Measurements from ENCODE around the gene ULBP1.
"Not testable (repeated sequence)": the region's sequence is repeated elsewhere in the genome, so short reads cannot be mapped to it uniquely, and the experiment has no call there.

The ULBP1 gene

GRCh38 chr6:150008588-150008987 is 44.8 kb downstream of the ULBP1 start:
- no peak for DNase-seq

- not testable (repeated sequence) for DNase-seq
Observed at GRCh38 chr6:150012846-150013784, 49.4 kb downstream of the ULBP1 start.

- DNase-seq = not testable (repeated sequence)
Observed at GRCh38 chr6:150013785-150014622, 50.3 kb downstream of the ULBP1 start.

GRCh38 chr6:150014623-150015280 is 51.0 kb downstream of the ULBP1 start:
- DNase-seq = not testable (repeated sequence)

GRCh38 chr6:150015281-150016001 is 51.7 kb downstream of the ULBP1 start:
- not testable (repeated sequence) for DNase-seq

GRCh38 chr6:150016324-150017185 is 52.8 kb downstream of the ULBP1 start:
- peak; percentile 61 to 62 for DNase-seq

- DNase-seq = not testable (repeated sequence)
Observed at GRCh38 chr6:150017186-150017521, 53.4 kb downstream of the ULBP1 start.

GRCh38 chr6:150018846-150019580 is 55.3 kb downstream of the ULBP1 start:
- DNase-seq = no peak

GRCh38 chr6:150021870-150022269 is 58.1 kb downstream of the ULBP1 start:
- DNase-seq = not testable (repeated sequence)

Measured in AML-193 (cell line).